ENCODE data around the gene UBR3.

DNA sequence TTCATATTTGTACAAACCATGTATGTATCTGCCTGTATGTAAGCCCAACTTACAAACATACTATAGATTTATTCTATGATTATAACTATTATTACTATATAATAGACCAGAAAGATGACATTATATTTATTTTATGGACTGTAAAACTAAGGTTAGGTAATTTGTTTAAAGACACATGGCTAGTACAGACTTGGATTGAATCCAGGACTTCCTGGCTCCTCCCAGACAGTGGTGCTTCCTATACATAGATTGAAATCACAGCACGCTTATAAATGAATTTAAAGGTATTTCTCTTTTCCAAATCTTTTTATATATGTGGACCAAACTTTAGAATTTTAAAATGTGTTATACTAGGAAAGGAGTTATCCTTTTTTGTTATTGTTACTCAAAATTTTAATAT is 199.1 kb downstream of the UBR3 start:
- TF ChIP-seq, protein P1, sequence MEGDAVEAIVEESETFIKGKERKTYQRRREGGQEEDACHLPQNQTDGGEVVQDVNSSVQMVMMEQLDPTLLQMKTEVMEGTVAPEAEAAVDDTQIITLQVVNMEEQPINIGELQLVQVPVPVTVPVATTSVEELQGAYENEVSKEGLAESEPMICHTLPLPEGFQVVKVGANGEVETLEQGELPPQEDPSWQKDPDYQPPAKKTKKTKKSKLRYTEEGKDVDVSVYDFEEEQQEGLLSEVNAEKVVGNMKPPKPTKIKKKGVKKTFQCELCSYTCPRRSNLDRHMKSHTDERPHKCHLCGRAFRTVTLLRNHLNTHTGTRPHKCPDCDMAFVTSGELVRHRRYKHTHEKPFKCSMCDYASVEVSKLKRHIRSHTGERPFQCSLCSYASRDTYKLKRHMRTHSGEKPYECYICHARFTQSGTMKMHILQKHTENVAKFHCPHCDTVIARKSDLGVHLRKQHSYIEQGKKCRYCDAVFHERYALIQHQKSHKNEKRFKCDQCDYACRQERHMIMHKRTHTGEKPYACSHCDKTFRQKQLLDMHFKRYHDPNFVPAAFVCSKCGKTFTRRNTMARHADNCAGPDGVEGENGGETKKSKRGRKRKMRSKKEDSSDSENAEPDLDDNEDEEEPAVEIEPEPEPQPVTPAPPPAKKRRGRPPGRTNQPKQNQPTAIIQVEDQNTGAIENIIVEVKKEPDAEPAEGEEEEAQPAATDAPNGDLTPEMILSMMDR (conservative IDR thresholded peaks at IDR 0.05; ENCODE audit: low read depth, low read length), result no peak
- TF ChIP-seq CHD1 (IDR thresholded peaks at IDR 0.05; ENCODE audit: low read depth, low read length) (no peak), BHLHE40 (IDR thresholded peaks at IDR 0.05; ENCODE audit: low read depth, low read length) (no peak), FOS (IDR thresholded peaks at IDR 0.05; ENCODE audit: low read depth, low read length) (no peak), MXI1 (IDR thresholded peaks at IDR 0.05; ENCODE audit: borderline replicate concordance, low read depth, low read length) (no peak), MAZ (IDR thresholded peaks at IDR 0.05; ENCODE audit: borderline replicate concordance, low read depth, low read length) (no peak), RAD21 (IDR thresholded peaks at IDR 0.05; ENCODE audit: low read length) (no peak), POLR2A (IDR thresholded peaks at IDR 0.05; ENCODE audit: low read depth, low read length) (no peak)
- TF ChIP-seq, protein P2, sequence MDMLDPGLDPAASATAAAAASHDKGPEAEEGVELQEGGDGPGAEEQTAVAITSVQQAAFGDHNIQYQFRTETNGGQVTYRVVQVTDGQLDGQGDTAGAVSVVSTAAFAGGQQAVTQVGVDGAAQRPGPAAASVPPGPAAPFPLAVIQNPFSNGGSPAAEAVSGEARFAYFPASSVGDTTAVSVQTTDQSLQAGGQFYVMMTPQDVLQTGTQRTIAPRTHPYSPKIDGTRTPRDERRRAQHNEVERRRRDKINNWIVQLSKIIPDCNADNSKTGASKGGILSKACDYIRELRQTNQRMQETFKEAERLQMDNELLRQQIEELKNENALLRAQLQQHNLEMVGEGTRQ (IDR thresholded peaks at IDR 0.05; ENCODE audit: low read depth, low read length), result no peak
